Activated T-cell treated with anti-CD3 and anti-CD28 coated beads, Interleukin-2, amount 50 U/mL, for 24 hours (primary cell): ENCODE measurements around the gene PARVG.
"Not testable (repeated sequence)": the region's sequence is repeated elsewhere in the genome, so short reads cannot be mapped to it uniquely, and the experiment has no call there.

Experiments
- DNase-seq: peaks from one replicate; pipeline ENCODE4 v3.0.0-alpha.2; 2020
- H3K27ac Mint-ChIP-seq: 2 replicates; pipeline ENCODE4 v1.8.0; 2020; ENCODE audit warnings: mild to moderate bottlenecking, mixed read lengths
- H3K27me3 Mint-ChIP-seq: 2 replicates; pipeline ENCODE4 v1.8.0; 2020; ENCODE audit warnings: mixed read lengths
- H3K36me3 Mint-ChIP-seq: 2 replicates; pipeline ENCODE4 v1.8.0; 2020; ENCODE audit warnings: low read depth, mixed read lengths
- H3K4me1 Mint-ChIP-seq: 2 replicates; pipeline ENCODE4 v1.8.0; 2020; ENCODE audit warnings: low read depth, mixed read lengths
- H3K4me3 Mint-ChIP-seq: 2 replicates; pipeline ENCODE4 v1.8.0; 2020; ENCODE audit warnings: mild to moderate bottlenecking, moderate library complexity, mixed read lengths
- H3K9me3 Mint-ChIP-seq: 2 replicates; pipeline ENCODE4 v1.8.0; 2020; ENCODE audit warnings: mixed read lengths

The PARVG gene

DNA sequence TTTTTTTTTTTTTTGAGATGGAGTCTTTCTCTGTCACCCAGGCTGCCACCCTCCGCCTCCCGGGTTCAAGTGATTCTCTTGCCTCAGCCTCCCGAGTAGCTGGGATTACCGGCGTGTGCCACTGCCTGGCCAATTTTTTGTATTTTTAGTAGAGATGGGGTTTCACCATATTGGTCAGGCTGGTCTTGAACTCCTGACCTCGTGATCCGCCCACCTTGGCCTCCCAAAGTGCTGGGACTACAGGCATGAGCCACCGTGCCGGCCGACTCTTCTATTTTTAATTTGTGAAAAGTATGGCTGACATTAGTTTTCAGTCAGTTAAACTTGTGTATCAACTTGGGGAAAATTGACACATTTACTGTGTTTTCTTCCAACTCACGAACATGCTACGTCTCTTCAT, 53.6 kb downstream of the PARVG start:
- H3K4me1 Mint-ChIP-seq, H3K4me3 Mint-ChIP-seq, DNase-seq, H3K9me3 Mint-ChIP-seq, H3K27ac Mint-ChIP-seq, H3K36me3 Mint-ChIP-seq: not testable (repeated sequence)
- peaks cover 12% of the 10 kb centered on the region for H3K27me3 Mint-ChIP-seq

DNA sequence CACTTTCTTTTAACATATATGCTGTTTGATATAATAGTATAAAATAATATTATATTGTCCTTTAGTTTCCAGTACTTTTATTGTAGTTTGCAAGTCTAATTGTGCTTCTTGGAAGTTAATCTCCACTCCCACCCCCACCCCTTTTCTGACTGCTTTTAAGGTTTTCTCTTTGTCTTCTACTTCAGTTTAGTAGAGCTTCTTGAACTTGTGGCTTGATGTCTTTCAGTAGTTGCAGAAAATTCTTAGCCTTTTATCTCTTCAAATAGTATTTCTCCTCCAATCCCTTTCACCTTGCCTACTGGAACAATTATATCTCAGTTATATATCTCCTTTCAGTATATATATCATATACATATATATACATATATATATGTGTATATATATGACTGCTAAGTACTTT, 56.6 kb downstream of the PARVG start:
- H3K36me3 Mint-ChIP-seq, result no peaks in the 10 kb centered on the region
- no peak for DNase-seq
- peaks cover 14% of the 10 kb centered on the region for H3K27me3 Mint-ChIP-seq
- no peak overlapping the region for H3K4me3 Mint-ChIP-seq
- no peaks in the 10 kb centered on the region for H3K9me3 Mint-ChIP-seq
- no peaks in the 10 kb centered on the region for H3K4me1 Mint-ChIP-seq
- no peak overlapping the region for H3K27ac Mint-ChIP-seq

DNA sequence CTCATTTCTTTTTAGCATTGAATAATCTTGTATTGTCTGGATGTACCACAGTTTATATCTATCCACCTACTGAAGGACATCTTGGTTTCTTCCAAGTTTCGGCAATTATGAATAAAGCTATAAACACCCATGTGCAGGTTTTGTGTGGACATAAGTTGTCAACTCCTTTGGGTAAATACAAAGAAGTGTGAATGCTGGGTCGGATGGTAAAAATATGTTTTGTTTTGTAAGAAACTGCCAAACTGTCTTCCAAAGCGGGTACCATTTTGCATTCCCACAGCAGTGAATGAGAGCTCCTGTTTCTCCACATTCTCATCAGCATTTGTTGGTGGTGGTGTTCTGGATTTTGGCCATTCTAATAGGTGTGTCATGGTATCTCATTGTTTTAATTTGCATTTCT, 60.4 kb downstream of the PARVG start:
- H3K4me1 Mint-ChIP-seq, H3K9me3 Mint-ChIP-seq, H3K27ac Mint-ChIP-seq, H3K36me3 Mint-ChIP-seq, H3K4me3 Mint-ChIP-seq, DNase-seq: not testable (repeated sequence)
- H3K27me3 Mint-ChIP-seq, result peaks cover 40% of the 10 kb centered on the region

DNA sequence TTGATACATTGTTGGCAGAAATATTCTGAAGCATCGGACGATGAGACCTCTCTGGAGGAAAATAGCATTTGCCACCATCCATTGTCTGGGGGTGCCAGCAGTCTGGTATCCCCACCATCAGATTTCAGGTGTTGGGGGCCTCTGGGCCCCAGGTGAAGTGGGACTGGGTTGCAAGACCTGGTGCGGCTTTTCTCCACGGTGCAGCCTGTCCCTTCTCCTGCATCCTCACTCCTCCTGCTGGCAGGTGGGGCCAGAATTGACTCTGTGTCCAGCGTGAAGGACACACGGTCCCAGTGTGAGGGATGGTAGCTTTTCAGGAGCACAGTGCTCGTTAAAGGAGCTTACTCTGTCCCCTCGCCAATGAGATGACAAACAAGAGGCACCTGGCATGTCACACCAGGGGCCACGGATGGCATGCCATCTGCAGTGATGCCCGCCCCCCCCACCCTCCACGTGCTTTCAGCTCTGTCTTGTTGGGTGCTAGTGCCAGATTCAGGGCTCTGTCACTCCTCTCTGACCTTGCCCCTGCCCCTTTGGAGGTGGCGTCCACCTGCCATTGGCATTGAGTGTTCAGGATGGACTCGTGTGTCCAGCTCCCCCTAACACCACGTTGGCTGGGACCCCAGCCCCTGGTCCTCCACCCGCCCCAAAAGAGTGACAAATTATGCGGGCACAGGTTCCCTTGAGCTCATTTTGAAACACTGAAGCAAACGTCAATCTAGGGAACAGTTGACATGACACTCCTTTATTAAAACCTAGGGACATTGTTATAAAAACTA, 62.4 kb downstream of the PARVG start:
- DNase-seq, result no peak

DNA sequence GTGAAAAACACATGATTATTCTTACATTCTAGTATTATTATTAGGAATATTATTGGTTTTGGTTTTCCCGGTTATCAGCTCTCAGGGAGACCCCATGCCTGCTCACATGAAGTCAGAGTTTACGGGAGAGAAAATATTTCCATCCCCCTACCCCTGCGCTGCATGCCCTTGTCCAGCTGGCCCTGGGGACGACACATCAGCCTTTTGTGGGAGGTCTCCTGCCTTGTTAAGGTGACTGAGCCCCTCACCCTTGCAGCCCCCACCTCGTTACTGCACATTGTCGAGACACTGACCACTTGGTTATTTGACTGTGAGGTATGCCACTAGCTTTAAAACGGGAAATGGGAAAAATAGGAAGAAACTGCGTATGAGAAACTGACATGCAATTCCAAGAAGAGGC, 63.0 kb downstream of the PARVG start:
- H3K9me3 Mint-ChIP-seq, result no peaks in the 10 kb centered on the region

More for the DNA sequence above, 62.4 kb downstream of the PARVG start:
- Mint-ChIP-seq H3K4me1 (no peaks in the 10 kb centered on the region), H3K36me3 (no peaks in the 10 kb centered on the region), H3K27me3 (peaks cover 44% of the 10 kb centered on the region), H3K27ac (no peak overlapping the region), H3K9me3 (no peaks in the 10 kb centered on the region), H3K4me3 (no peak overlapping the region)

DNA sequence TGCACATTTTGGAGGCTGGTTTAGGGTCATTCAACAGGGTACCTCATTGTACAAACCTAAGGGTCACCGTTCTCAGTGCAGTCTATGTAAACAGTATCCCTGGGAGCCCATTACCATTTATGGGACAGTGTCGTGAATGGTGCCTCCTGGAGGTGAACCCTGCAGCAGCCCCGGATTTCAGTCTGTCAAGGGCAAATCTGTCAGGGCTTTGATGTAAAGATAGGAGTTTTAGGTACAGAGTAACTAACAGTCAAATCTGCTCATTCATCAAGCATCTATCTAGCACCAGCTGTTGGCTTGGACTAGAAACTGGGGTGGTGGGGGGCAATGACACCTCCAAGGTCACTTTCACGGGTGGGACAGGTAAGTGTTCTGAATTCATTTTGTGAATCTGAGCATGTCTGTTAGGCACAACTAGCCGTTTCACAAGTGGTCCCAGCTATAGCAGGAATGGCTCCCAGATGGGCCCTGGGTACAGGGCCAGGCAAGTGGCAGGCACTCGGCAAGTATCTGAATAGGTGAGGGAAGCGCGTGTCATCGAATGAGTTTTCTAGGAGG, 63.6 kb downstream of the PARVG start:
- Mint-ChIP-seq H3K4me1 (no peaks in the 10 kb centered on the region), H3K4me3 (no peak overlapping the region), H3K27me3 (peaks cover 44% of the 10 kb centered on the region), H3K36me3 (no peaks in the 10 kb centered on the region), H3K27ac (no peak overlapping the region), H3K9me3 (no peaks in the 10 kb centered on the region)
- DNase-seq, result no peak

More for the DNA sequence above, 63.0 kb downstream of the PARVG start:
- H3K27ac Mint-ChIP-seq, result no peak overlapping the region
- no peak overlapping the region for H3K4me3 Mint-ChIP-seq
- peaks cover 47% of the 10 kb centered on the region for H3K27me3 Mint-ChIP-seq
- no peaks in the 10 kb centered on the region for H3K4me1 Mint-ChIP-seq
- H3K36me3 Mint-ChIP-seq, result no peaks in the 10 kb centered on the region
- DNase-seq, result no peak

DNA sequence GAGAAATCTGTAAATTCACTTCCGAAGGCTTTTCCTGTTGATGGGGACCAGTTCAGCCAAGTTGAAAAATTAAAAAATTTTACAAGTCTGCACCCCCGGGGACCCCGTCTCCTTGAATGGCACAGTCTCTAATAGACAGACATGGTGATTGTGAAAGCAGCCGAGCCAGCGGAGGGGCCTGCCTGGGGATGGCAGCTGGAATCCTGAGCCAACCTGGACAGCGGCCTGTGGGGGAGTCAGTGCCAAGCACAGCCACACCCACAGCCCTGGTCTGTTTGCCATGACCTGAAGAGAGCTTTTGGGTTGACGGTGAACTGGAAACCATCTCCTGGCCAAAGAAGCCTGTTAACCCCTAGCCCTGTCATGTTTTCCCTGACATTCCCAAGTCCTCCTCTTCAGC, 64.7 kb downstream of the PARVG start:
- no peak overlapping the region for H3K27ac Mint-ChIP-seq
- no peak for DNase-seq
- no peaks in the 10 kb centered on the region for H3K36me3 Mint-ChIP-seq
- peaks cover 44% of the 10 kb centered on the region for H3K27me3 Mint-ChIP-seq
- H3K4me3 Mint-ChIP-seq, result no peak overlapping the region
- H3K9me3 Mint-ChIP-seq, result peaks cover 5% of the 10 kb centered on the region
- no peaks in the 10 kb centered on the region for H3K4me1 Mint-ChIP-seq

DNA sequence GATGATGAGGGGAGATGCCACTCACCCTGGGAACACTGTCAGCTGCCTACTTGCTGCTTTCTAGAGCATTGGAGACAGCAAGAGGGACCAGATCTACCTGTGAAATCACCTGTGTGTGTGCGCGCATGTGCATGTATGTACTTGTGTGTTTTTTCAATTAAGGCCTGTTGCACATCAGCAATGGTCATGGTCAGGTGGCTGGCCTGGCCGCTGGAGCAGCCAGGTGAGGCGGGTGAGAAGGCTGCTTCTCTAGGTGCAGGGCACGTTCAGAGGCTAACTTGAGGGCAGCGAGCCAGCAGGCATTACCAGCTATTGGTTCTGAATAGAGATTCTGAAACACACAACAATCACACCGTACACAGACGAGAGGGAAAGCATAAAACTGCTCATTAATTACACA, 65.1 kb downstream of the PARVG start:
- Mint-ChIP-seq H3K9me3 (peaks cover 5% of the 10 kb centered on the region), H3K36me3 (no peaks in the 10 kb centered on the region), H3K4me3 (no peak overlapping the region), H3K4me1 (no peaks in the 10 kb centered on the region), H3K27ac (no peak overlapping the region), H3K27me3 (peaks cover 44% of the 10 kb centered on the region)
- DNase-seq, result no peak

DNA sequence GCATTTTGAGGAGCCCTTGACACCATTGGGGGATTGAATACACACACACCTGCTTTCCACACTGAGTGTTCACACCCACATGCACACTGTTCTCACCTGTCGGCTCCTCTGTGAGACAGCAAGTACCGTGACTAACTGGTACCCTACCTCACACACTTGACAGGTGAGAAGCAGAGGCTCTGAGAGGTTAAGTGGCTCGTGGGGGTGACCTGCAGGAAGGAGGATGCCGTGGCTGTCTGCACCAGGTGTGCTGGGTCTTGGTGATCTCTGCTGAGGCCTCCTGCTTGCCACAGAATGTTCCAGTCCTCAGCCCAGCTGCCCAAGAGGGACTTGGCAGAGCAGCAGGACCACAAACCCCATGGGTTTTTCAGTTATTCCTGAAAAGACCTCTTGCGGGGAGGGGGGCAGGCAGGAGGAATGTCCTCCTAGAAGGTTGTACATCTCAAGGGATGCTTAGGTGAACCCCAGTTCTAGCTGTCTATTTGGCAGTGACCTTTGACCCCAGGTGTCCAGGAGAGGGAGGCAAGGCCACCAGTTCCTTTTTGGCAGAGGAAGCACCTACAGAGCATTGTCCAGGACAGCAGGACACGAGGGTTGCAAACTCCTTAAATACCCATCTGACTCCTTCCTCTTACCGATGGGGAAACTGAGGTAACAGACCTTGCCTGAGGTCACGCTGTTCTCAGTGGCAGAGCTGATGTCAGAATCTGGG, 66.0 kb downstream of the PARVG start:
- Mint-ChIP-seq H3K4me1 (no peaks in the 10 kb centered on the region), H3K9me3 (peaks cover 5% of the 10 kb centered on the region), H3K27me3 (peaks cover 38% of the 10 kb centered on the region), H3K27ac (no peak overlapping the region), H3K36me3 (no peaks in the 10 kb centered on the region), H3K4me3 (no peak overlapping the region)
- DNase-seq, result no peak

DNA sequence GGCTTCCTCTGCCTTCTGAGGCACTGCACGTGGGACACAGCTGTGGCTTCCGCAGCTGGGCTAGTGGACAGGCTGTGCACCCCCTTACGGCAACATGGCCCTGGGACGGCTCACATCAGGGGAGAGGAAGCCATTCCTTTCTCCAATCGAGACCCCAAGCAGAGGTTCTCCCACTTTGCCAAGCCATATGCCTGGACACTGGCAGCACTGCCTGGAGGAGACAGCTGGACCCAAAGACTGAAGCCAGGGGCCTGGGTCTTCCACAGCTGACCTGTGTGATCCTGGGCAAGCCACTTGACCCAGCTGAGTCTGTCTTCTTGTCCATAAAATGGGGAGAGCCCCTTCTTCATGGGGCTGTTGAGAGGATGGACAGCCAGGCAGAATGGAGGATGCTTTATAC, 66.6 kb downstream of the PARVG start:
- H3K4me3 Mint-ChIP-seq, result no peak overlapping the region
- no peak overlapping the region for H3K27ac Mint-ChIP-seq
- H3K36me3 Mint-ChIP-seq, result no peaks in the 10 kb centered on the region
- no peak for DNase-seq
- peaks cover 5% of the 10 kb centered on the region for H3K9me3 Mint-ChIP-seq
- peaks cover 33% of the 10 kb centered on the region for H3K27me3 Mint-ChIP-seq
- H3K4me1 Mint-ChIP-seq, result no peaks in the 10 kb centered on the region

DNA sequence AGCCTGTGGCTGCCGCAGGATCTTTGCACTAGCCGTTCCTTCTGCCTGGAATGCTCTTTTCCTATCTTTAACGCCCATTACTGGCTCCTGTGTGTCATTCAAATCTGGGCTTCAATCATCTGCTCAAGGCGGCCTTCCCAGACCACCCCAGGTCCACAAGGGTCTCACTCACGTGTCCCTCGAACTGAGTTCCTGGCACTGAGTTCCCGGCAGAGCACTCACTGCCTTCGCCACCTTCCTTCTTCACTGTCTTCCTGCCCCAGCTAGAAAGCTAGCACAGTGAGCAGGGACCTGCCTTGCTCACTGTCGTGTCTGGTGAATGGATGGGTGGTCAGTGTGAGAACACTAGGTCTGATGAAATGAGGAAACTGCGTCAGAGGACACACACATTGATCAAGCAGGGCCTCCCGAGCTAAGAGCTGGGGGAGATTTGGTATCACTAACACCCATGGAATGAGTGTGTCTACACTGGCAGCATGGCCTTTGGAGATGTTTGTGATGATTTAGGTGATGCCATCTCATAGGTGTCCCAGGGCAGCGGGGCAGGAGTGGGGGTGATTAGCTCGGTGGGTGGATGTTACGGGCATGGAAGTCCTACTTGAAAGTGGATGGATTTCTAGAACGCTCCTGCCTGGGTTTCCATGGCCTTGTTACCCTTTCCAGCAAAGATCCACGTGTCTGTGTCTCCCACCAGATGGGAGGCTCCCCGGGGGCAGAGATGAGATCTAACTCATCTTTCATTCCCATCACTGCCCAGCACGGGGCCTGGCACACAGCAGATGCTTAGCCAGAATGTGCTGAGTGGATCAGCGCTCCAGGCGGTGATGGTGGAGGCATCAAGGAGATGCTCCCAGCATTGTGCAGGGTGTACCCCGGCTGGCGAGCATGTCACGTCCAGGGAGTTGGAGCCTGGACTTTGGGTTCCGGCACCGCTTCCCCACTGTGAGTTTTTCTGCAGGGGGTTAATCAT, 67.5 kb downstream of the PARVG start:
- Mint-ChIP-seq H3K9me3 (peaks cover 5% of the 10 kb centered on the region), H3K27me3 (peaks cover 32% of the 10 kb centered on the region)

DNA sequence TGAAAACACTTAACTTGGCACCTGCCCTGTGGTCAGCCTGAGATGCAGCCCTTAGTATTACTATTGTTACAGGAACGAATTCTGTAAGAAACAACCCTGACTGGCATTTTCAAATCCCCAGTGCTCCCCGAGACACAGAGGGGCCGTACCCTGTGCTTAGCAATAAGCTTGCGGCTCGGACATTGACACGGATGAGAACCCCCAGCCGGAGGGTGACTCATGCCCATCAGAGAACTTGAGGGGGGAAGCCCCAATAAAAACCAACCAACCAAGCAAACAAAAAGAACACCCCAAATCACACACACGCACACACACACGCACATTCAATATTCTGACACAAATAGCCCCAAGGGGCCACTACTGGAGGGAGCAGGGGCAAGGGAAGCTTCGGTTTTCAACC, 68.2 kb downstream of the PARVG start:
- no peaks in the 10 kb centered on the region for H3K36me3 Mint-ChIP-seq
- no peak overlapping the region for H3K27ac Mint-ChIP-seq
- H3K27me3 Mint-ChIP-seq, result peaks cover 26% of the 10 kb centered on the region
- H3K9me3 Mint-ChIP-seq, result peaks cover 5% of the 10 kb centered on the region
- DNase-seq, result no peak
- H3K4me1 Mint-ChIP-seq, result no peaks in the 10 kb centered on the region
- H3K4me3 Mint-ChIP-seq, result no peak overlapping the region

More for the DNA sequence above, 67.5 kb downstream of the PARVG start:
- Mint-ChIP-seq H3K4me3 (no peak overlapping the region), H3K4me1 (no peaks in the 10 kb centered on the region), H3K36me3 (no peaks in the 10 kb centered on the region), H3K27ac (no peak overlapping the region)
- DNase-seq, result no peak

DNA sequence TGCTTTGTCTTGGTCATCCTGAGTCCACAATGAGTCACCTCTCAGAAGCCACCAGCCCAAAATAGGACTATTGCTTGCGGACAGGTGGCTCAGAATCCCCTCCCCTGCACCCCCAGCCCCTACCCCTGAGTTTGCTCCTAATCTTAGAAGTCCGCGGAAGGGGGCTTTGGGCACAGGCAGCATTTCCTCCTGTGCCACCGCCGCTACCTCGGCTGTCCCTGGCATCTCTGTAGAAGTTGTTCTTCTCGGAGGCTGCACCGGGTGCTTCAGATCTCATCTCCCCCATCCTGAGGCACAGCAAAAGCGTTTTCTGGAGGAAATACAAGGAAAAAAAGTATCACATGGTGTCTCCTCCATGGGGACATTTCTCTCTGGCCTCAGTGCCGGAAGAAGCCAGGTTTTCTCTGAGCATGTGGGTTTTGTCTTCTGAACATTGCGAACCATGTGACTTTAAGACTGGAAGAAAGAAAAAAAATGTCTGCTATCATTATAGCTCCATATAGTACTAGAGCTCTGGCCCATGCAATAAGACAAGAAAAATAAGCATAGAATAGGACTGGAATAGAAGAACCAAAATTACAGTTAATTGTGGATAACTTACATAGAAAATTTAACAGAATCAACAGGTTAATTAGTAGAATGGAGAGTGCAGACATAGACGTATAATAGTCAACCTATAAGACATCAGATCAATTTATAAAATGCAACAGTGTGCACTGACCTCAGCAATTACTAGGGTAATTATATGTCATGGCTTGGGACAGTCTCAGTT, 68.8 kb downstream of the PARVG start:
- DNase-seq, result no peak
- H3K9me3 Mint-ChIP-seq, result peaks cover 5% of the 10 kb centered on the region
- no peak overlapping the region for H3K27ac Mint-ChIP-seq
- no peak overlapping the region for H3K4me3 Mint-ChIP-seq
- H3K27me3 Mint-ChIP-seq, result peaks cover 19% of the 10 kb centered on the region
- H3K4me1 Mint-ChIP-seq, result no peaks in the 10 kb centered on the region
- H3K36me3 Mint-ChIP-seq, result no peaks in the 10 kb centered on the region

DNA sequence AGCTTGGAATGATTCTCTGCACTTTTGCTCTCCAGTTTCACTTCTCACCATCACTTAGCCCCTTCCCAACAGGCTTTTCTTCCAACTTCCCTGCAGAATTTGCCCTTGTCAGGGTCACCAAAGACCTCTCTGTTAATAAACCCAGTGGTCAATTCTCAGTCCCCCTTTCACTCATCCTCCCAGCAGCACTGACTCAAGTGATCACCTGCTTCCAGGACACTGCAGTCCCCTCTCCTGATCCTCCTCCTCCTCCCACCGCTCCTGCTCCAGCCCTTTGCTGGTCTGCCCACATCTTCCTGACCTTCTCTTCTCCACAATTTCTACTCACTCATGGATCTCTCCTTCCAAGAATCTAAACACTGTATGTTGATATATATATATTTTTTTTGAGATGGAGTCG, 74.1 kb downstream of the PARVG start:
- Mint-ChIP-seq H3K27me3 (peaks cover 6% of the 10 kb centered on the region), H3K4me3 (no peak overlapping the region), H3K36me3 (no peaks in the 10 kb centered on the region), H3K9me3 (peaks cover under 1% of the 10 kb centered on the region), H3K4me1 (no peaks in the 10 kb centered on the region), H3K27ac (no peak overlapping the region)
- no peak for DNase-seq
